Endothelial cell of umbilical vein (primary cell): Measurements from ENCODE around the gene RALGPS2. TPM values are rescaled to one million over a fixed set of nuclear protein-coding genes. Genes with fewer than 3 reads are reported as not detected.

Experiments used
- BruUV-seq: library from RNA; stranded (reverse); fragments of 400-500 nt; replicated peaks from 2 replicates; lab custom pipeline; 2021; lab: Mats Ljungman, UMichigan
- CTCF ChIA-PET: fragments of 300-600, 350-600 bp; sonication (Branson Sonifier 250); formaldehyde crosslinking; loops from one replicate; lab custom pipeline; 2021; ENCODE audit warnings: antibody characterized with exemption, inconsistent platforms; lab: Charles Lee
- POLR2A ChIA-PET: fragments of 300-600, 350-600 bp; sonication (Branson Sonifier 250); formaldehyde crosslinking; loops from one replicate; lab custom pipeline; 2021; ENCODE audit warnings: antibody characterized with exemption, inconsistent platforms; lab: Charles Lee
- DNase-seq: peaks from one replicate; pipeline ENCODE4 v3.0.0-alpha.2; 2011; ENCODE audit warnings: low read depth, low spot score
- FAIRE-seq: peaks from 2 replicates; lab custom pipeline; 2011; peaks lifted over from hg19 to GRCh38; lab: Jason Lieb, UNC
- H2AFZ ChIP-seq: 2 replicates; pipeline ENCODE4 v1.6.0; 2012; ENCODE audit warnings: low read depth, low read length, control low read depth, inconsistent platforms
- H3K27ac ChIP-seq: 2 replicates; pipeline ENCODE4 v1.5.1; 2011; ENCODE audit warnings: low read depth, mild to moderate bottlenecking, control low read depth, low read length, moderate library complexity; ENCODE audit not compliant: insufficient read depth
- H3K27me3 ChIP-seq, 2 experiments: 2 replicates each; pipeline versions ENCODE4 v1.6.0 to v1.6.1; 2011; ENCODE audit warnings: low read length in 2 of 2, mixed read lengths in 1 of 2; ENCODE audit not compliant: control insufficient read depth in 2 of 2, insufficient read depth in 2 of 2
- H3K36me3 ChIP-seq, 2 experiments: 2 replicates in 1 of 2; 3 replicates in 1 of 2; pipeline ENCODE4 v1.5.1; 2011; ENCODE audit warnings: low read length in 2 of 2, mild to moderate bottlenecking in 1 of 2, moderate library complexity in 1 of 2; ENCODE audit not compliant: control insufficient read depth in 2 of 2, insufficient read depth in 2 of 2; ENCODE audit errors: extremely low read depth in 1 of 2
- H3K4me1 ChIP-seq: 3 replicates; pipeline ENCODE4 v1.5.1; 2011; ENCODE audit warnings: mild to moderate bottlenecking, low read length; ENCODE audit not compliant: control insufficient read depth, insufficient read depth; ENCODE audit errors: extremely low read depth
- H3K4me2 ChIP-seq: 2 replicates; pipeline ENCODE4 v1.6.1; 2011; ENCODE audit warnings: low read length, control low read depth, mixed read lengths; ENCODE audit not compliant: insufficient read depth
- H3K4me3 ChIP-seq, 3 experiments: fragments of 200-600 bp in 1 of 3; sonication (generic), shearing (Covaris generic) in 1 of 3; replicated peaks in 1 of 3; 2 replicates each; pipeline ENCODE4 v1.5.1; 2011 to 2016; ENCODE audit warnings: control low read depth in 3 of 3, low read length in 3 of 3, mild to moderate bottlenecking in 2 of 3, inconsistent platforms in 1 of 3, low read depth in 1 of 3, moderate library complexity in 1 of 3; ENCODE audit not compliant: insufficient read depth in 1 of 3
- H3K79me2 ChIP-seq: 2 replicates; pipeline ENCODE4 v1.6.0; 2012; ENCODE audit warnings: low read length, inconsistent platforms; ENCODE audit not compliant: control insufficient read depth, insufficient read depth
- H3K9ac ChIP-seq: replicated peaks from 2 replicates; pipeline ENCODE3; 2011; ENCODE audit warnings: low read length, control low read depth; ENCODE audit not compliant: insufficient read depth; ENCODE audit errors: extremely low read depth
- H3K9me1 ChIP-seq: replicated peaks from 3 replicates; pipeline ENCODE4 v1.6.0; 2011; ENCODE audit warnings: mild to moderate bottlenecking, low read length; ENCODE audit not compliant: control insufficient read depth, insufficient read depth; ENCODE audit errors: extremely low read depth
- H3K9me3 ChIP-seq: replicated peaks from 2 replicates; pipeline ENCODE4 v1.5.1; 2012; ENCODE audit warnings: low read length, inconsistent platforms; ENCODE audit not compliant: control insufficient read depth, insufficient read depth
- H4K20me1 ChIP-seq: replicated peaks from 2 replicates; pipeline ENCODE3; 2011; ENCODE audit warnings: mild to moderate bottlenecking, low read length; ENCODE audit not compliant: control insufficient read depth, insufficient read depth; ENCODE audit errors: extremely low read depth
- FOS ChIP-seq: IDR thresholded peaks from 2 replicates; pipeline ENCODE4 v1.6.1; 2011; ENCODE audit warnings: mild to moderate bottlenecking, low read length, moderate library complexity, borderline replicate concordance; ENCODE audit not compliant: insufficient read depth
- GATA2 ChIP-seq: IDR thresholded peaks from 2 replicates; pipeline ENCODE4 v1.7.0; 2011; ENCODE audit warnings: low read depth, mild to moderate bottlenecking, moderate library complexity, mixed read lengths, low read length; ENCODE audit not compliant: insufficient read length, insufficient read depth
- JUN ChIP-seq: IDR thresholded peaks from 2 replicates; pipeline ENCODE4 v1.6.1; 2011; ENCODE audit warnings: borderline replicate concordance, low read depth; ENCODE audit not compliant: insufficient read length, insufficient read depth
- MAX ChIP-seq: IDR thresholded peaks from 2 replicates; pipeline ENCODE4 v1.6.1; 2011; ENCODE audit not compliant: insufficient read depth, insufficient read length
- MYC ChIP-seq: IDR thresholded peaks from one replicate; pipeline ENCODE4 v1.6.1; 2011; ENCODE audit warnings: mild to moderate bottlenecking, low read depth, low read length
- POLR2A ChIP-seq: IDR thresholded peaks from 2 replicates; pipeline ENCODE4 v1.6.1; 2012; ENCODE audit warnings: low read depth, mild to moderate bottlenecking, control low read depth, low read length
- dilution Hi-C: fragments of 300-500 bp; cut with MboI; formaldehyde crosslinking; loops from one replicate; pipeline ENCODE4 v1.15.0; 2019; ENCODE audit warnings: low sequenced_read_pairs; ENCODE audit not compliant: extremely low pct_ligation_motif_present
- intact Hi-C: fragments of 100-400 bp; cut with micrococcal nuclease; formaldehyde crosslinking; loops from one replicate; pipeline ENCODE4 v1.10.0; 2022
- polyA plus RNA-seq, 4 experiments: library from polyadenylated mRNA; depleted of rRNA in 3 of 4; stranded (reverse) in 3 of 4; unstranded in 1 of 4; fragments of >200 nt; gene quantifications; 2 replicates each; pipeline versions ENCODE4 v1.2.1 to v1.2.3, GENCODE V29; 2011 to 2012; ENCODE audit warnings: missing spikeins in 1 of 4
- total RNA-seq: library from RNA; stranded (reverse); gene quantifications from 2 replicates; pipeline ENCODE4 v1.2.3, GENCODE V29; 2021
- TF ChIP-seq, protein P1 (sequence below), 2 donors: IDR thresholded peaks; 1 replicate in 1 of 2; 2 replicates in 1 of 2; pipeline ENCODE4 v1.5.1; 2011; ENCODE audit warnings: low read length in 2 of 2, mild to moderate bottlenecking in 2 of 2, moderate library complexity in 2 of 2, control low read depth in 1 of 2, inconsistent platforms in 1 of 2, low read depth in 1 of 2; ENCODE audit not compliant: insufficient read depth in 1 of 2; ENCODE audit errors: extremely low read depth in 1 of 2

The RALGPS2 gene
- total and polyA plus RNA-seq, 2 donors (not counting 3 experiments of a cell fraction or from before 2014, with no cell fraction given): 4.6 to 27.7 TPM

- H3K27ac ChIP-seq: no peak overlapping the region
- no peaks in the 10 kb centered on the region for H4K20me1 ChIP-seq
- intact Hi-C loops: no loop called here
- TF ChIP-seq JUN (no peak), POLR2A (no peak), MAX (no peak), MYC (no peak), FOS (no peak), GATA2 (no peak)
- TF ChIP-seq, protein P1, sequence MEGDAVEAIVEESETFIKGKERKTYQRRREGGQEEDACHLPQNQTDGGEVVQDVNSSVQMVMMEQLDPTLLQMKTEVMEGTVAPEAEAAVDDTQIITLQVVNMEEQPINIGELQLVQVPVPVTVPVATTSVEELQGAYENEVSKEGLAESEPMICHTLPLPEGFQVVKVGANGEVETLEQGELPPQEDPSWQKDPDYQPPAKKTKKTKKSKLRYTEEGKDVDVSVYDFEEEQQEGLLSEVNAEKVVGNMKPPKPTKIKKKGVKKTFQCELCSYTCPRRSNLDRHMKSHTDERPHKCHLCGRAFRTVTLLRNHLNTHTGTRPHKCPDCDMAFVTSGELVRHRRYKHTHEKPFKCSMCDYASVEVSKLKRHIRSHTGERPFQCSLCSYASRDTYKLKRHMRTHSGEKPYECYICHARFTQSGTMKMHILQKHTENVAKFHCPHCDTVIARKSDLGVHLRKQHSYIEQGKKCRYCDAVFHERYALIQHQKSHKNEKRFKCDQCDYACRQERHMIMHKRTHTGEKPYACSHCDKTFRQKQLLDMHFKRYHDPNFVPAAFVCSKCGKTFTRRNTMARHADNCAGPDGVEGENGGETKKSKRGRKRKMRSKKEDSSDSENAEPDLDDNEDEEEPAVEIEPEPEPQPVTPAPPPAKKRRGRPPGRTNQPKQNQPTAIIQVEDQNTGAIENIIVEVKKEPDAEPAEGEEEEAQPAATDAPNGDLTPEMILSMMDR (IDR thresholded peaks at IDR 0.05; ENCODE audit: extremely low read depth in 1 of 2, insufficient read depth in 1 of 2, low read depth in 1 of 2, low read length in 2 of 2): no peak
- DNase-seq (no peak), FAIRE-seq (no peak)
- no peaks in the 10 kb centered on the region for H3K4me1 ChIP-seq
- CTCF ChIA-PET: no interaction called here
- no peaks in the 10 kb centered on the region for H3K9me3 ChIP-seq
- no peak overlapping the region for H3K4me2 ChIP-seq
- POLR2A ChIA-PET: no interaction called here
- H3K27me3 ChIP-seq: peaks cover 3 to 7% of the 10 kb centered on the region in 2 experiments
- no peaks in the 10 kb centered on the region for H3K79me2 ChIP-seq
- no peaks in the 10 kb centered on the region for H3K36me3 ChIP-seq
- no peak overlapping the region for H3K9ac ChIP-seq
- BruUV-seq: no TSS peak
- dilution Hi-C loops: no loop called here
- no peaks in the 10 kb centered on the region for H3K9me1 ChIP-seq
- H2AFZ ChIP-seq: no peak overlapping the region
- H3K4me3 ChIP-seq: no peak overlapping the region
Observed at GRCh38 chr1:178947677-178947981, 222.6 kb downstream of the RALGPS2 start.
